Gastrocnemius medialis (tissue), 4 donors: ENCODE results near the gene UTP4.

Experiments
- CTCF ChIP-seq, 5 experiments: fragments of 450-650 bp in 3 of 5; fragments of 200-600 bp in 2 of 5; sonication (generic) in 2 of 5; IDR thresholded peaks in 4 of 5; conservative IDR thresholded peaks in 1 of 5; 1 replicate in 4 of 5; 2 replicates in 1 of 5; pipeline ENCODE4 v1.5.1; 2016 to 2019; ENCODE audit warnings: antibody characterized with exemption in 5 of 5, mild to moderate bottlenecking in 3 of 5, moderate library complexity in 3 of 5
- POLR2A ChIP-seq, 2 donors: fragments of 450-650 bp; IDR thresholded peaks; one replicate each; pipeline ENCODE4 v1.6.1; 2017; ENCODE audit warnings: antibody characterized with exemption in 2 of 2, mild to moderate bottlenecking in 2 of 2, moderate library complexity in 2 of 2

GRCh38 chr16:69119536-69119935 lies 12.9 kb upstream of the UTP4 start:
- TF ChIP-seq CTCF (IDR thresholded peaks at IDR 0.05 in 4 of 5, conservative IDR thresholded peaks at IDR 0.05 in 1 of 5) (no peak), POLR2A (IDR thresholded peaks at IDR 0.05) (no peak)
